Adrenal gland (tissue), 12 donors: ENCODE measurements around the gene URM1. TPM values are rescaled to one million over a fixed set of nuclear protein-coding genes. Genes with fewer than 3 reads are reported as not detected.
"Not testable (repeated sequence)": the region's sequence is repeated elsewhere in the genome, so short reads cannot be mapped to it uniquely, and the experiment has no call there.

Experiments
- DNase-seq, 7 donors: peaks; one replicate each; pipeline ENCODE4 v3.0.0-alpha.2; 2019 to 2020
- H3K27ac ChIP-seq, 5 donors: fragments of 200-600 bp; sonication (generic) in 4 of 5; 1 replicate in 3 of 5; 2 replicates in 2 of 5; pipeline versions ENCODE4 v1.5.1 to v1.8.0; 2016 to 2020; ENCODE audit warnings: mild to moderate bottlenecking in 1 of 5
- H3K27me3 ChIP-seq: fragments of 200-600 bp; 2 replicates; pipeline ENCODE4 v1.8.0; 2021
- H3K36me3 ChIP-seq, 2 donors: fragments of 200-600 bp; replicated peaks in 1 of 2; 1 replicate in 1 of 2; 2 replicates in 1 of 2; pipeline versions ENCODE4 v1.5.1 to v1.8.0; 2018 to 2022
- H3K4me1 ChIP-seq, 2 donors: fragments of 200-600 bp; replicated peaks in 1 of 2; 1 replicate in 1 of 2; 2 replicates in 1 of 2; pipeline versions ENCODE4 v1.5.1 to v1.8.0; 2018 to 2021
- H3K4me3 ChIP-seq, 4 donors: fragments of 200-600 bp; sonication (generic) in 3 of 4; one replicate each; pipeline ENCODE4 v1.5.1; 2016 to 2018
- H3K9me3 ChIP-seq, 3 donors: fragments of 200-600 bp; sonication (generic) in 1 of 3; replicated peaks in 1 of 3; 1 replicate in 2 of 3; 2 replicates in 1 of 3; pipeline versions ENCODE4 v1.5.1 to v1.8.0; 2016 to 2021
- CTCF ChIP-seq, 6 experiments: fragments of 450-650 bp in 4 of 6; fragments of 200-600 bp in 2 of 6; sonication (generic) in 1 of 6; IDR thresholded peaks; 1 replicate in 5 of 6; 2 replicates in 1 of 6; pipeline versions ENCODE4 v1.5.1 to v1.8.0; 2016 to 2021; ENCODE audit warnings: antibody characterized with exemption in 6 of 6, mild to moderate bottlenecking in 2 of 6, moderate library complexity in 1 of 6
- POLR2A ChIP-seq, 2 donors: fragments of 450-650 bp; IDR thresholded peaks; one replicate each; pipeline ENCODE4 v1.6.1; 2017; ENCODE audit warnings: antibody characterized with exemption in 2 of 2, mild to moderate bottlenecking in 2 of 2, moderate library complexity in 1 of 2
- WGBS, 4 donors: extraction: QIAGEN DNeasy Blood & Tissue Kit in 2 of 4; methylation state at CpG; one replicate each; pipeline versions ENCODE4 v1.1.5 to v1.1.7; 2013 to 2017; 5-methylcytosine and 5-hydroxymethylcytosine counted together
- intact Hi-C, 2 donors: fragments of 100-400 bp; cut with DNase I; formaldehyde crosslinking; loops; one replicate each; pipeline versions ENCODE4 v1.14.1 to v1.15.0; 2022 to 2023
- polyA plus RNA-seq, 3 donors: library from polyadenylated mRNA; stranded (reverse); fragments of 200-250 nt in 2 of 3; fragments of 350-450 nt in 1 of 3; fragmentation: Illumina TruSeq in 1 of 3; extraction: RNeasy Lipid Tissue Mini Kit (QIAGEN cat#74804) in 1 of 3; gene quantifications; one replicate each; pipeline ENCODE4 v1.2.3, GENCODE V29; 2013 to 2014
- total RNA-seq, 9 donors: library from RNA; depleted of rRNA in 4 of 9; stranded (reverse); fragments of >200 nt in 4 of 9; fragments of 120-200 nt in 1 of 9; fragmentation: NEBNext Ultra II Directional in 1 of 9; extraction: Animal tissue kit (Norgen Biotek cat#: 25700) in 1 of 9; gene quantifications; one replicate each; pipeline versions ENCODE4 v1.1.0 to v1.2.4, GENCODE V29; 2013 to 2023
- donor health status: healthy with polysubstance abuse.
- donor health status: Bipolar disorder and iron deficiency.
- donor health status: DM: yes; HTN: yes; CAD: no.
- donor health status: DM: no; HTN: no; CAD: no.
- donor health status: DM: no; HTN: no; CAD: no.
- donor health status: DM: yes; HTN: yes; CAD: no.

URM1 gene
- total and polyA plus RNA-seq, 12 donors = 22.8 to 87.1 (median 42.2) TPM

GRCh38 chr9:128422783-128423150, 51.6 kb downstream of the URM1 start:
- intact Hi-C loops = no loop called here
- Histone ChIP-seq H3K9me3 (no peaks in the 10 kb centered on the region), H3K27ac (no peak overlapping the region), H3K36me3 (no peaks in the 10 kb centered on the region), H3K27me3 (no peaks in the 10 kb centered on the region), H3K4me3 (no peak overlapping the region), H3K4me1 (peaks cover 0 to 13% of the 10 kb centered on the region in 2 donors)
- no peak for DNase-seq
- TF ChIP-seq POLR2A (IDR thresholded peaks at IDR 0.05) (no peak), CTCF (IDR thresholded peaks at IDR 0.05) (no peak)
- WGBS, 4 donors = 89 to 100% (median 96%) methylated on average over 4 to 5 of the region's 5 CpGs

GRCh38 chr9:128423356-128423755, 52.2 kb downstream of the URM1 start:
- DNase-seq, H3K4me3 ChIP-seq, H3K27me3 ChIP-seq, H3K9me3 ChIP-seq, H3K27ac ChIP-seq, intact Hi-C loops, H3K36me3 ChIP-seq: not testable (repeated sequence)
- 82 to 88% (median 82%) methylated on average over 6 of the region's 6 CpGs for WGBS, 4 donors
- H3K4me1 ChIP-seq = peaks cover 0 to 13% of the 10 kb centered on the region in 2 donors

GRCh38 chr9:128424268-128424780, 53.1 kb downstream of the URM1 start:
- no peak overlapping the region for H3K27ac ChIP-seq
- WGBS, 4 donors = 96 to 98% (median 96%) methylated on average over 15 of the region's 15 CpGs
- no peak for DNase-seq
- H3K9me3 ChIP-seq = no peaks in the 10 kb centered on the region
- H3K4me3 ChIP-seq = no peak overlapping the region
- intact Hi-C loops = no loop called here
- peaks cover 0 to 8% of the 10 kb centered on the region in 2 donors for H3K4me1 ChIP-seq
- TF ChIP-seq CTCF (IDR thresholded peaks at IDR 0.05) (no peak), POLR2A (IDR thresholded peaks at IDR 0.05) (no peak)
- H3K27me3 ChIP-seq = no peaks in the 10 kb centered on the region
- no peaks in the 10 kb centered on the region for H3K36me3 ChIP-seq

GRCh38 chr9:128428644-128429512, 57.7 kb downstream of the URM1 start:
- Histone ChIP-seq H3K9me3 (no peaks in the 10 kb centered on the region), H3K36me3 (no peaks in the 10 kb centered on the region), H3K4me3 (no peak overlapping the region), H3K4me1 (no peaks in the 10 kb centered on the region), H3K27ac (no peak overlapping the region), H3K27me3 (no peaks in the 10 kb centered on the region)
- TF ChIP-seq POLR2A (IDR thresholded peaks at IDR 0.05) = no peak
- no peak for TF ChIP-seq CTCF (IDR thresholded peaks at IDR 0.05)
- intact Hi-C loops = no loop called here
- WGBS, 4 donors = 84 to 91% (median 86%) methylated on average over 11 to 22 of the region's 22 CpGs
- no peak for DNase-seq
